Mesenchymal stem cell (in vitro differentiated cells and primary cell): Measurements from ENCODE around the gene RAB8B.

Source experiments
- DNase-seq: peaks from one replicate; pipeline ENCODE4 v3.0.0-alpha.2; 2013
- H2AFZ ChIP-seq: one replicate; pipeline ENCODE4 v1.6.1; 2013; ENCODE audit warnings: low read depth, mild to moderate bottlenecking, control low read depth, inconsistent platforms, low read length, moderate library complexity
- H2AK5ac ChIP-seq: 2 replicates; pipeline ENCODE4 v1.6.1; 2013; ENCODE audit warnings: low read length, moderate library complexity, mild to moderate bottlenecking, inconsistent platforms; ENCODE audit not compliant: severe bottlenecking
- H2BK120ac ChIP-seq: one replicate; pipeline ENCODE4 v1.6.1; 2013; ENCODE audit warnings: low read depth, mild to moderate bottlenecking, inconsistent platforms, low read length, moderate library complexity
- H2BK12ac ChIP-seq, 2 experiments: one replicate each; pipeline ENCODE4 v1.6.1; 2013; ENCODE audit warnings: inconsistent platforms in 2 of 2, low read length in 2 of 2, mild to moderate bottlenecking in 2 of 2, moderate library complexity in 2 of 2, control low read depth in 1 of 2
- H2BK15ac ChIP-seq: one replicate; pipeline ENCODE4 v1.6.1; 2013; ENCODE audit warnings: mild to moderate bottlenecking, low read depth, inconsistent platforms; ENCODE audit not compliant: poor library complexity, severe bottlenecking
- H2BK5ac ChIP-seq: 2 replicates; pipeline ENCODE4 v1.6.1; 2013; ENCODE audit warnings: low read depth, mild to moderate bottlenecking, low read length, control low read depth, inconsistent platforms; ENCODE audit not compliant: poor library complexity, severe bottlenecking
- H3K14ac ChIP-seq, 2 experiments: one replicate each; pipeline ENCODE4 v1.6.1; 2013; ENCODE audit warnings: inconsistent platforms in 2 of 2, low read length in 2 of 2, control low read depth in 1 of 2, mild to moderate bottlenecking in 1 of 2, moderate library complexity in 1 of 2
- H3K18ac ChIP-seq, 2 experiments: one replicate each; pipeline ENCODE4 v1.6.1; 2013; ENCODE audit warnings: inconsistent platforms in 2 of 2, low read length in 2 of 2, control low read depth in 1 of 2, low read depth in 1 of 2, mild to moderate bottlenecking in 1 of 2
- H3K23ac ChIP-seq, 2 experiments: one replicate each; pipeline ENCODE4 v1.6.1; 2013; ENCODE audit warnings: inconsistent platforms in 2 of 2, low read length in 2 of 2, mild to moderate bottlenecking in 2 of 2, moderate library complexity in 2 of 2, control low read depth in 1 of 2
- H3K27ac ChIP-seq: 2 replicates; pipeline ENCODE4 v1.5.1; 2013; ENCODE audit warnings: mild to moderate bottlenecking, moderate library complexity, low read length, control low read depth, inconsistent platforms; ENCODE audit not compliant: poor library complexity, severe bottlenecking
- H3K27me3 ChIP-seq, 2 experiments: 2 replicates each; pipeline versions ENCODE4 v1.6.1 to v1.7.0; 2013; ENCODE audit warnings: low read length in 2 of 2, mild to moderate bottlenecking in 2 of 2, moderate library complexity in 2 of 2, control low read depth in 1 of 2, inconsistent platforms in 1 of 2; ENCODE audit not compliant: control insufficient read depth in 1 of 2, insufficient read depth in 1 of 2
- H3K36me3 ChIP-seq, 2 experiments: 2 replicates each; pipeline versions ENCODE4 v1.6.1 to v1.7.0; 2013; ENCODE audit warnings: low read length in 2 of 2, control low read depth in 1 of 2, inconsistent platforms in 1 of 2, low read depth in 1 of 2, mild to moderate bottlenecking in 1 of 2; ENCODE audit not compliant: insufficient read depth in 2 of 2, control insufficient read depth in 1 of 2
- H3K4ac ChIP-seq, 2 experiments: one replicate each; pipeline ENCODE4 v1.6.1; 2013; ENCODE audit warnings: inconsistent platforms in 2 of 2, low read length in 2 of 2, mild to moderate bottlenecking in 2 of 2, moderate library complexity in 2 of 2, control low read depth in 1 of 2, low read depth in 1 of 2
- H3K4me1 ChIP-seq: 2 replicates; pipeline ENCODE4 v1.6.1; 2013; ENCODE audit warnings: low read depth, low read length, control low read depth; ENCODE audit not compliant: control insufficient read depth, insufficient read depth
- H3K4me2 ChIP-seq: 2 replicates; pipeline ENCODE4 v1.6.1; 2013; ENCODE audit warnings: low read length, mild to moderate bottlenecking, inconsistent platforms; ENCODE audit not compliant: poor library complexity, severe bottlenecking
- H3K4me3 ChIP-seq, 2 experiments: 2 replicates each; pipeline versions ENCODE4 v1.5.1 to v1.7.0; 2013; ENCODE audit warnings: low read length in 2 of 2, mild to moderate bottlenecking in 2 of 2, control low read depth in 1 of 2, low read depth in 1 of 2; ENCODE audit not compliant: insufficient read depth in 1 of 2
- H3K79me1 ChIP-seq: replicated peaks from 2 replicates; pipeline ENCODE4 v1.6.1; 2013; ENCODE audit warnings: mild to moderate bottlenecking, control low read depth, low read length, inconsistent platforms; ENCODE audit not compliant: poor library complexity, severe bottlenecking
- H3K9ac ChIP-seq: 2 replicates; pipeline ENCODE4 v1.7.0; 2013; ENCODE audit warnings: mild to moderate bottlenecking, low read length, moderate library complexity
- H3K9me3 ChIP-seq: 2 replicates; pipeline ENCODE4 v1.7.0; 2013; ENCODE audit warnings: mild to moderate bottlenecking, low read length; ENCODE audit not compliant: control insufficient read depth
- H4K8ac ChIP-seq: one replicate; pipeline ENCODE4 v1.6.1; 2013; ENCODE audit warnings: inconsistent platforms, mild to moderate bottlenecking, low read length, moderate library complexity
- H4K91ac ChIP-seq: one replicate; pipeline ENCODE4 v1.6.1; 2013; ENCODE audit warnings: mild to moderate bottlenecking, low read length, inconsistent platforms
- WGBS: methylation state at CpG from one replicate; pipeline ENCODE4 v1.1.7; 2013; ENCODE audit warnings: mixed read lengths; 5-methylcytosine and 5-hydroxymethylcytosine counted together

The RAB8B gene

DNA sequence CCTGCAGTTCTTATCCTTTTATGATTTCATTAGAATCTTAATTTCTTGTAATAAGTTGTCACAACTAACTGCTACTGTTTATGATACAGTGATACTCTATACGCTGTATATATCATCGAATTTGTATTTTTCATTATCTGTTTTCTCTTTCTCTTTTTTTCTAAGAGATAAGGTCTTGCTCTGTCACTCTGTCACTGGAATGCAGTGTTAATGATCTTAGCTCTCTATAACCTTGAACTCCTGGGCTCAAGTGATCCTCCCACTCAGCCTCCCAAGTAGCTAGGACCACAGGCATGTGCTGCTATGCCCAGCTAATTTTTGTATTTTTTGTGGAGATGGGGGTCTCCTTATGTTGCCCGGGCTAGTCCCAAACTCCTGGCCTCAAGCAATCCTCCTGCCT is 102.8 kb downstream of the RAB8B start:
- H3K79me1 ChIP-seq: peaks cover 12% of the 10 kb centered on the region
- H2BK120ac ChIP-seq: no peak overlapping the region
- no peak overlapping the region for H3K4me2 ChIP-seq
- H2AFZ ChIP-seq: no peak overlapping the region
- no peak overlapping the region for H2BK5ac ChIP-seq
- H3K4ac ChIP-seq: no peak overlapping the region
- H3K9ac ChIP-seq: peak overlapping the region; percentile 63
- H3K4me3 ChIP-seq: no peak overlapping the region
- H2BK12ac ChIP-seq: no peak overlapping the region
- H4K91ac ChIP-seq: no peak overlapping the region
- H4K8ac ChIP-seq: no peak overlapping the region
- H3K14ac ChIP-seq: no peak overlapping the region
- H3K4me1 ChIP-seq: peaks cover 2% of the 10 kb centered on the region
- no peak overlapping the region for H2AK5ac ChIP-seq
- H3K27me3 ChIP-seq: no peaks in the 10 kb centered on the region
- no peak overlapping the region for H3K27ac ChIP-seq
- no peak overlapping the region for H2BK15ac ChIP-seq
- no peak for DNase-seq
- no CpG with 5 or more reads among the region's 3 CpGs for WGBS
- H3K9me3 ChIP-seq: no peaks in the 10 kb centered on the region
- peaks cover 5 to 54% of the 10 kb centered on the region in 2 experiments for H3K36me3 ChIP-seq
- no peak overlapping the region for H3K23ac ChIP-seq
- H3K18ac ChIP-seq: peak overlapping the region in 1 of 2 experiments; percentile 0

DNA sequence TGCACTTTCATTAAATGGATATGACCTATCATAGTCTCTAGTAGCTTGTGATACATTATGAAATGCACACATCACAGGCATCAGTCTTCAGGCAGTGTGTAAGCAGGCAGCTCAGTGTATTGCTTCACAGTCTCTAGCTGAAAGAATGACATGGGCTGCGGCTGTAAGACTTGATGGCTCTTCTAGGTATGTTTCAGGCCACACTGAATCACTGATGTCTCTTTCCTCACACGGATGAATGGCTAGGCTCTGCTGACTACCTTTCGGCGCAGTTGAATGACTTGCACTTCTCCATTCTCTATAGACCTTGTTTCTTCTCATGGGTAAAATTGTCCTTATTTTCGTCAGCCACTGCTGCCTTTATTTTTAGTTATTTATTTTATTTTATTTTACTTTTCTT is 103.4 kb downstream of the RAB8B start:
- H3K27me3 ChIP-seq: no peaks in the 10 kb centered on the region
- H3K4me2 ChIP-seq: no peak overlapping the region
- H3K4me3 ChIP-seq: no peak overlapping the region
- H4K8ac ChIP-seq: no peak overlapping the region
- H2BK120ac ChIP-seq: no peak overlapping the region
- H3K4me1 ChIP-seq: peaks cover 2% of the 10 kb centered on the region
- no peak overlapping the region for H2BK12ac ChIP-seq
- H3K23ac ChIP-seq: no peak overlapping the region
- H3K18ac ChIP-seq: no peak overlapping the region
- WGBS: 98% methylated on average over 4 of the region's 5 CpGs
- peaks cover 12% of the 10 kb centered on the region for H3K79me1 ChIP-seq
- H2BK5ac ChIP-seq: no peak overlapping the region
- no peak overlapping the region for H3K27ac ChIP-seq
- H3K9ac ChIP-seq: peak overlapping the region; percentile 63
- no peaks in the 10 kb centered on the region for H3K9me3 ChIP-seq
- no peak overlapping the region for H2BK15ac ChIP-seq
- H3K36me3 ChIP-seq: peaks cover 6 to 55% of the 10 kb centered on the region in 2 experiments
- no peak overlapping the region for H2AFZ ChIP-seq
- no peak overlapping the region for H3K4ac ChIP-seq
- no peak overlapping the region for H3K14ac ChIP-seq
- no peak for DNase-seq
- H4K91ac ChIP-seq: no peak overlapping the region
- H2AK5ac ChIP-seq: peak overlapping the region; percentile 88

- Histone ChIP-seq H3K9me3 (no peaks in the 10 kb centered on the region), H3K27ac (no peak overlapping the region), H3K23ac (no peak overlapping the region), H3K14ac (no peak overlapping the region), H2BK15ac (no peak overlapping the region), H3K18ac (no peak overlapping the region), H3K4me1 (peaks cover 2% of the 10 kb centered on the region), H2BK120ac (no peak overlapping the region), H4K91ac (no peak overlapping the region), H3K9ac (no peak overlapping the region), H2BK5ac (no peak overlapping the region), H3K4ac (no peak overlapping the region), H4K8ac (no peak overlapping the region), H3K4me2 (no peak overlapping the region), H3K4me3 (no peak overlapping the region), H3K27me3 (no peaks in the 10 kb centered on the region), H3K36me3 (peaks cover 6 to 61% of the 10 kb centered on the region in 2 experiments), H2AK5ac (peak overlapping the region; percentile 6), H2BK12ac (no peak overlapping the region), H3K79me1 (peaks cover 12% of the 10 kb centered on the region), H2AFZ (no peak overlapping the region)
- no peak for DNase-seq
- WGBS: 98% methylated on average over 3 of the region's 3 CpGs
Measured at GRCh38 chr15:63294359-63294758, 105.0 kb downstream of the RAB8B start.

- Histone ChIP-seq H4K91ac (no peak overlapping the region), H2BK15ac (no peak overlapping the region), H3K9ac (no peak overlapping the region), H3K36me3 (peaks cover 6 to 68% of the 10 kb centered on the region in 2 experiments), H2AFZ (no peak overlapping the region), H3K27ac (no peak overlapping the region), H3K14ac (no peak overlapping the region), H2BK12ac (no peak overlapping the region), H2AK5ac (no peak overlapping the region), H3K18ac (no peak overlapping the region), H3K4me3 (no peak overlapping the region), H3K4ac (no peak overlapping the region), H4K8ac (no peak overlapping the region), H3K79me1 (peaks cover 10% of the 10 kb centered on the region), H3K4me1 (peaks cover 5% of the 10 kb centered on the region), H3K23ac (no peak overlapping the region), H3K9me3 (no peaks in the 10 kb centered on the region), H3K27me3 (no peaks in the 10 kb centered on the region), H3K4me2 (no peak overlapping the region), H2BK5ac (no peak overlapping the region), H2BK120ac (no peak overlapping the region)
- DNase-seq: no peak
Measured at GRCh38 chr15:63295341-63295740, 105.9 kb downstream of the RAB8B start.
